Neural cell (in vitro differentiated cells): Measurements from ENCODE around the gene EMD.

Experiments
- EP300 ChIP-seq: fragments of 450-650 bp; conservative IDR thresholded peaks from 2 replicates; pipeline ENCODE4 v1.6.1; 2014; ENCODE audit warnings: antibody characterized with exemption, mild to moderate bottlenecking, moderate library complexity; ENCODE audit not compliant: poor library complexity, severe bottlenecking
- EZH2 ChIP-seq: fragments of 200-600, 300-800 bp; shearing (Covaris generic), sonication (generic); IDR thresholded peaks from 2 replicates; pipeline ENCODE4 v1.6.1; 2014; ENCODE audit warnings: antibody characterized with exemption, low read length, borderline replicate concordance, mild to moderate bottlenecking; ENCODE audit not compliant: insufficient read depth, poor library complexity, severe bottlenecking
- MXI1 ChIP-seq: fragments of 450-650 bp; conservative IDR thresholded peaks from 2 replicates; pipeline ENCODE4 v1.6.1; 2014; ENCODE audit warnings: antibody characterized with exemption, mild to moderate bottlenecking; ENCODE audit not compliant: poor library complexity, severe bottlenecking
- POLR2AphosphoS5 ChIP-seq: IDR thresholded peaks from 2 replicates; pipeline ENCODE4 v1.6.1; 2012
- RAD21 ChIP-seq: fragments of 450-650 bp; conservative IDR thresholded peaks from 2 replicates; pipeline ENCODE4 v1.6.1; 2014; ENCODE audit warnings: antibody characterized with exemption, mild to moderate bottlenecking, moderate library complexity
- REST ChIP-seq: IDR thresholded peaks from 2 replicates; pipeline ENCODE4 v1.6.1; 2012; ENCODE audit warnings: borderline replicate concordance
- TAF1 ChIP-seq: IDR thresholded peaks from 2 replicates; pipeline ENCODE4 v1.6.1; 2012; ENCODE audit warnings: low read depth
- TF ChIP-seq, protein P1 (sequence below): fragments of 450-650 bp; IDR thresholded peaks from 2 replicates; pipeline ENCODE4 v1.5.1; 2014; ENCODE audit warnings: antibody characterized with exemption, mild to moderate bottlenecking, moderate library complexity; ENCODE audit not compliant: poor library complexity, severe bottlenecking

GRCh38 chrX:154417157-154417556 is 38.1 kb downstream of the EMD start:
- TF ChIP-seq, protein P1, sequence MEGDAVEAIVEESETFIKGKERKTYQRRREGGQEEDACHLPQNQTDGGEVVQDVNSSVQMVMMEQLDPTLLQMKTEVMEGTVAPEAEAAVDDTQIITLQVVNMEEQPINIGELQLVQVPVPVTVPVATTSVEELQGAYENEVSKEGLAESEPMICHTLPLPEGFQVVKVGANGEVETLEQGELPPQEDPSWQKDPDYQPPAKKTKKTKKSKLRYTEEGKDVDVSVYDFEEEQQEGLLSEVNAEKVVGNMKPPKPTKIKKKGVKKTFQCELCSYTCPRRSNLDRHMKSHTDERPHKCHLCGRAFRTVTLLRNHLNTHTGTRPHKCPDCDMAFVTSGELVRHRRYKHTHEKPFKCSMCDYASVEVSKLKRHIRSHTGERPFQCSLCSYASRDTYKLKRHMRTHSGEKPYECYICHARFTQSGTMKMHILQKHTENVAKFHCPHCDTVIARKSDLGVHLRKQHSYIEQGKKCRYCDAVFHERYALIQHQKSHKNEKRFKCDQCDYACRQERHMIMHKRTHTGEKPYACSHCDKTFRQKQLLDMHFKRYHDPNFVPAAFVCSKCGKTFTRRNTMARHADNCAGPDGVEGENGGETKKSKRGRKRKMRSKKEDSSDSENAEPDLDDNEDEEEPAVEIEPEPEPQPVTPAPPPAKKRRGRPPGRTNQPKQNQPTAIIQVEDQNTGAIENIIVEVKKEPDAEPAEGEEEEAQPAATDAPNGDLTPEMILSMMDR, result no peak
- TF ChIP-seq REST, result no peak
- TF ChIP-seq EZH2, result no peak
- no peak for TF ChIP-seq POLR2AphosphoS5
- no peak for TF ChIP-seq TAF1
- TF ChIP-seq RAD21, result no peak
- TF ChIP-seq MXI1, result no peak
- TF ChIP-seq EP300, result no peak
